ENCODE data around the gene KIAA0408.

DNA sequence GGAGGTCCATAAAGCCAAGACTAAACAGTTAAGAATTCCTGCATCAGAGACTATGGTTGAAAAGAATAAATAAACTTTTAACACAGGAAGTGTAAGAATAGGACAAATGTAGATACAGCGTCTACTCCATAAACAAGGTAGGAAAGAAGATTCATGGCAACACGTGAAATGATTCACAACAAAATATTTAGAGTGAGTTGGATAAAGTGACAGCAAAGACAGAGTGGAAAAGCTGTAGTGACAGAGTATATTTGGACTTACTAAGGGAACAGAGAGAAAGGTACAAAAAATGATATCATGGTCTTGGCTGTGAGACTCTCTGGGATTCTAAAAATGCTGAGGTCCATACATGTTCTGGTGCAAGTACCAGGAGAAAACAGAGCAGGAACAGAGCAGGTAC lies 21.9 kb upstream of the KIAA0408 start:
- no peak for TF ChIP-seq YY1 (IDR thresholded peaks at IDR 0.05; ENCODE audit: insufficient read depth, insufficient read length)
- TF ChIP-seq ZNF274 (IDR thresholded peaks at IDR 0.05; ENCODE audit: low read depth, low read length) = no peak

Data from NT2/D1 (cell line).